NB4 (cell line): ENCODE results near the gene HMCN2.

Experiments used
- MYC ChIP-seq: IDR thresholded peaks from 2 replicates; pipeline ENCODE4 v1.6.1; 2011; ENCODE audit warnings: low read depth, low read length
- POLR2A ChIP-seq: IDR thresholded peaks from 2 replicates; pipeline ENCODE4 v1.6.1; 2011; ENCODE audit warnings: mild to moderate bottlenecking; ENCODE audit not compliant: insufficient read length; ENCODE audit errors: extremely low read depth
- TF ChIP-seq, protein P1 (sequence below): IDR thresholded peaks from one replicate; pipeline ENCODE4 v1.5.1; 2012; ENCODE audit warnings: low read depth, low read length

DNA sequence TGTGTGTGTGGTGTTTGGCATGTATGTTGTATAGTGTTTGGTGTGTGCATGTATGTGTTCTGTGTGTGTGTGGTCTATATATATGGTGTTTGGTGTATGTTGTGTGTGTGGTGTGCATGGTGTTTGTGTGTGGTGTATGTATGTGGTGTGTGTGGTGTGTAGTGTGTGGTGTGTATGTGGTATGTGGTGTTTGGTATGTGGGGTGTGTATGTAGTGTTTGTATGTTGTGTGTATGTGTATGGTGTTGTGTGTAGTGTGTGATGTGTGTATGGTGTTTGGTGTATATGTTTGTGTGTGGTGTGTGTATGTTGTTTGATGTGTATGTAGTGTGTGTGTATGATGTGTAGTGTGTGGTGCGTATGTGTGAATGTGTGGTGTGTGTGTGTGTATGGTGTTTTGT lies 78.8 kb downstream of the HMCN2 start:
- TF ChIP-seq, protein P1, sequence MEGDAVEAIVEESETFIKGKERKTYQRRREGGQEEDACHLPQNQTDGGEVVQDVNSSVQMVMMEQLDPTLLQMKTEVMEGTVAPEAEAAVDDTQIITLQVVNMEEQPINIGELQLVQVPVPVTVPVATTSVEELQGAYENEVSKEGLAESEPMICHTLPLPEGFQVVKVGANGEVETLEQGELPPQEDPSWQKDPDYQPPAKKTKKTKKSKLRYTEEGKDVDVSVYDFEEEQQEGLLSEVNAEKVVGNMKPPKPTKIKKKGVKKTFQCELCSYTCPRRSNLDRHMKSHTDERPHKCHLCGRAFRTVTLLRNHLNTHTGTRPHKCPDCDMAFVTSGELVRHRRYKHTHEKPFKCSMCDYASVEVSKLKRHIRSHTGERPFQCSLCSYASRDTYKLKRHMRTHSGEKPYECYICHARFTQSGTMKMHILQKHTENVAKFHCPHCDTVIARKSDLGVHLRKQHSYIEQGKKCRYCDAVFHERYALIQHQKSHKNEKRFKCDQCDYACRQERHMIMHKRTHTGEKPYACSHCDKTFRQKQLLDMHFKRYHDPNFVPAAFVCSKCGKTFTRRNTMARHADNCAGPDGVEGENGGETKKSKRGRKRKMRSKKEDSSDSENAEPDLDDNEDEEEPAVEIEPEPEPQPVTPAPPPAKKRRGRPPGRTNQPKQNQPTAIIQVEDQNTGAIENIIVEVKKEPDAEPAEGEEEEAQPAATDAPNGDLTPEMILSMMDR, result no peak
- no peak for TF ChIP-seq MYC
- no peak for TF ChIP-seq POLR2A
